Measurements from ENCODE around the gene NR2F1.

NR2F1 gene

GRCh38 chr5:93577854-93578812 lies 4.9 kb upstream of the NR2F1 start:
- no peak for DNase-seq (ENCODE audit: low spot score)

GRCh38 chr5:93578813-93579691 lies 4.0 kb upstream of the NR2F1 start:
- DNase-seq (ENCODE audit: low spot score) = no peak

GRCh38 chr5:93579692-93580062 lies 3.3 kb upstream of the NR2F1 start:
- no peak for DNase-seq (ENCODE audit: low spot score)

DNA sequence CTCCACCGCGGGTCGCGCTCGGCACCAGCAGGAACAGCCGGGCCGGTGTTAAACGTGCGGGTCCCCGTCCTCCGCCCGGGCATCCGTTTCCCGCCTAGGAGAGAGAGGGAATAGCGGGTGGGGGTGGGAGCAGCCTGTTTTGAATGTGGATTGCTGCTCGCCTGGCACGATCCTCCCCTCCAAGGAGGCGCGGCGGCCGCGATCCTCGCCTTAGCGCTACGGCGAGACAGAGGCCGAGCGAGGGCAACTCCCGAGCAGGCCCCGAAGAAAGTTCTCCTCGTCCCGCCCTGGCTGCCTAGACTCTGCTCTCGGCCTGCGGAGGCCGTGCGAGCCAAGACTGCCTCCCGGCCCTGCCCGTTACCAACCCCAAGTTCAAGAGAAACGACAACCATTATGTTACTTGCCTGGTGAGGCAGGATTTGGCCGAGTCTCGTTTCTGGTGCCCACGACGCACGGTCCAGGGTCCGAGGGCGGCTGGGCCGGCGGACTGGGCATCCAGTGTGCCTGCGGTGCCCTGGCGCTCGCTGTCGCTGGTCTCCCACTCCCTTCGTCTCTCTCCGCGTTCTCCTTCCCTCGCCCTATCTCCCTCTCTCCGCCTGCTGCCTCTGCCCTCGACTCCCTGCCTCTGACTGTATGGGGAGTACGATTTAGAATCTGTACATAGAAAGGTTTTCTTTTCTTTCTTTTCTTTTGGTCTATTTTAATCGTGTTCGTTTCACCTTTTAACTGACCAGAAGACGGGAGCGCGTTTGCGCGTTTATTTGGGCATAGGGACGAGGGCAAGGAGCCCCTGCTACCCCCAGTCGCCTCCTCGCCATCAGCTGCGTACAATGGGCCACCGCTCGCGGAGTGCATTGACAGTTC lies 2.7 kb upstream of the NR2F1 start:
- DNase-seq (ENCODE audit: low spot score) = no peak

GRCh38 chr5:93580927-93581445 lies 2.0 kb upstream of the NR2F1 start, which contains the start of gene NR2F1-AS1:
Gene NR2F1-AS1, minus strand, starts transcription at chr5:93581219.
- no peak for DNase-seq (ENCODE audit: low spot score)

- DNase-seq (ENCODE audit: low spot score) = no peak
These were observed 907 bp upstream of the NR2F1 start for GRCh38 chr5:93582167-93582462.

DNA sequence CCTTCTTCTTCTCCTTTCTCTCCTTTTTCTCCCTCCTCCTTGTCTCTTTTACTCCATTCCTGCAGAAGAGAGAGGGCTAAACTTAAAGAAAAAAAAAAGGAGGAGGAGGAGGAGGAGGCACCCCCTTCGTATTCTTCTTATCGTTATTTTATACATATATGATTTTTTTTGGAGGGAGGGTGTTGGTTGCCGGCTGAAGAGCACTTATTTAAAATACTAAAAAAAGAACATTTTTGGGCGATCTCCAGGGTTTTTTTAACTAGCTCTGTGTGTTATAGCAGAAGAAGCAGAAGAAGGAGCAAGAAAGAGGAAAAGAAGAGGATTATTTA lies 381 bp downstream of the NR2F1 start:
- DNase-seq (ENCODE audit: low spot score) = no peak

DNA sequence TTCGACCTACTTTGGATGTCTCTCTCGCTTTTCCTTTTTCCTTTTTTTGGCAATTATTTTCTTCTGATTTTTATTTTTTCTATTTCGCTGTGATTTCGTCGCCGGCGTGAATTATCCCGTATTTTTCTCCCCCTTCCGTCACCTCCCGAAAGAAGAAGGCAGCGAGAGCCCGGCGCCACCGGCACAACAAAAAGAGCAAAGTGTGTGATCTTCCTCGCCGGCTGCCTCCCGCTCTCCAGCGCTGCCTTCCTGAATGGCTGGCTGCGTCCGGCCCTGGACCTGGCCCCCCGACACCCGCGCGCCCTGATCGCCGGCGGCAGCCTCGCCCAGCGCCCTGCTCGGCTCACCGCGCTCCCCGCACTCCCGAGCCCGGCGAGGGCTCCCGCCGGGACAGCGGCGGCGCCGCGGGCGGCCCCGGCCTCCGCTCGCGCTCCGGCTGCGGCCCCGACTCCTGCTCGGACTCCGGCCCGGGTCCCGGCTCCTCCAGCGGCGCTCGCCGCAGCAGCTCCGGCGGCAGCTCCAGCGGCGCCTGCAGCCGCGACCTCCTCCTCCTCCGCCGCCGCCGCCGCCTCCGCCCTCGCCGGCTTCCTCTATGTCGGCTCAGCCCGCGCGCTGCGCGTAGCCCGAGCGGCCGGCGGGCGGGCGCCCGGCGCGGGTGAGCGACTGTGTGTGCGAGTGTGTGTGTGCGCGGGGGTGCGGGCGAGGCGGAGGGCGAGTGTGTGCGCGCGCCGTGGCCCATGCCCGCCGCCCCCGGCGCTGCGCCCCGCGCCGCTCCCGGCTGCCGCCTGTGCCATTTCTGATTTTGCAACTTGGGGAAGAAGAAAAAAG lies 960 bp downstream of the NR2F1 start:
- no peak for DNase-seq (ENCODE audit: low spot score)

DNA sequence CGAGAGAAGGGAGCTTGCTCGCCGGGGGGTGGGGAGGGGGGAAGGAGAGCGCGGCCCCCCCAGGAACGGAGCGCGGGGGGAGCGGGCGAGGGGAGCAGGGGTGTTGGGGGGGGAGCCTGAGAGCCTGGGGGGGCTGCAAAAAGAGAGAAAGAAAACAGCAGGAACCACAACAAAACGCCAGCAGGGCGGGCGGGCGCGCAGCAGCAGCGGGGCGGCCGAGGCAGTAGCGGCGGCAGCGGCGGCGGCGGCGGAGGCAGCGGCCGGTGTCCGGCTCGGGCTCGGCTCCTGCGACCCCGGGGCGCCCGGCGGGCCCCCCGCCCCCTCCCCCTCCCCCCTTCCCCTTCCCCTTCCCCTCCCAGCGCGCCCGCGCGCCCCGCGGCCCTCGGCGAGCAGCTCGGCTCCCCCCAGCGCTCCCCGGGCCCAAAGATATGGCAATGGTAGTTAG lies 1.6 kb downstream of the NR2F1 start:
- DNase-seq (ENCODE audit: low spot score) = no peak

GRCh38 chr5:93585041-93585766 lies 2.2 kb downstream of the NR2F1 start:
- DNase-seq (ENCODE audit: low spot score) = no peak

DNA sequence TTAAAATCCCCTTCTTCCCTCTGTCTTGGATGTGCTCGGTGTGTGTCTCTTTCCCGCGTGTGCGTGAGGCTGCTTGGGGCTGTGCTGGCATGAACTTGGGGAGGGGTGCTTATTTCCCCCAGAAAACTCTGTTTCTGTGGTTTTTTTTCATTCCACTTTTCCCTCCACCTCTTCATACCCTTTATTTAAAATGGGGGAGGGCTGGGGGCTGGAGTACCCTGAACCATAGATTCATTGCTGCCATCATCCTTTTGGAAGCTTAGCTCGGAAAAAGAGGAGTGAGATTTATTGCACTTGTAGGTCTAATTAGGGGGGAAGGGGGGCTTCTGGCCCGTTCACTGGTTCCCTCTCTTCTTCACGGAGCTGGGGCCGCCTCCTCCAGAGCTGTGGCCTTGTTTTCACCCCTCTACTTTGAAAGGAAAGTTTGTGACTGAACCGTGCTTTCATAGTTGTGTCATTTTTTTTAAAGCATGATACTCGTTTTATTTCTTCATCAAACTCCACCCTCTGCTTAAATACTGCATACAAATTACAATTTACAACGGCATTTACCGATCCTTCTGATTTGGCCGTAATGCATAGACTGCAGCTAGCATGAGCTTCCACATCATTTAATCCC lies 2.9 kb downstream of the NR2F1 start:
- DNase-seq (ENCODE audit: low spot score) = no peak

- DNase-seq (ENCODE audit: low spot score) = no peak
These were observed 3.9 kb downstream of the NR2F1 start for GRCh38 chr5:93586736-93587596.

DNA sequence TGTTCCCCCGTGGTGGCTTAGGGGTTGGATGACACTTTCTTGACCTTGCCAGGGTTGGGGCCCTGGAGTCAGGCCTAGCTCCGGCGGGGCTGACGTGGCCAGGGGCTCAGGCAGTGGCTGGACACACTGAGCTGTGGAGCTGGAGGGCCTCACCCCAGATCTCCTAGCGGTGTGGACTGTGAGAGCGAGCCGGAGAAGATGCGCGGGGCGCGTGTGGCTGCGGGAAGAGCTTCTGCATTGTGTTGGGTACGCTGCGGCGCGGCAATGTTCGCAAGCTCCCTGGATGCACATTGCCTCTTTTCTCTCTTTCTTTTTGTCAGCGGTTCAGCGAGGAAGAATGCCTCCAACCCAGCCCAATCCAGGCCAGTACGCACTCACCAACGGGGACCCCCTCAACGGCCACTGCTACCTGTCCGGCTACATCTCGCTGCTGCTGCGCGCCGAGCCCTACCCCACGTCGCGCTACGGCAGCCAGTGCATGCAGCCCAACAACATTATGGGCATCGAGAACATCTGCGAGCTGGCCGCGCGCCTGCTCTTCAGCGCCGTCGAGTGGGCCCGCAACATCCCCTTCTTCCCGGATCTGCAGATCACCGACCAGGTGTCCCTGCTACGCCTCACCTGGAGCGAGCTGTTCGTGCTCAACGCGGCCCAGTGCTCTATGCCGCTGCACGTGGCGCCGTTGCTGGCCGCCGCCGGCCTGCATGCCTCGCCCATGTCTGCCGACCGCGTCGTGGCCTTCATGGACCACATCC lies 4.8 kb downstream of the NR2F1 start:
- DNase-seq (ENCODE audit: low spot score) = no peak

DNA sequence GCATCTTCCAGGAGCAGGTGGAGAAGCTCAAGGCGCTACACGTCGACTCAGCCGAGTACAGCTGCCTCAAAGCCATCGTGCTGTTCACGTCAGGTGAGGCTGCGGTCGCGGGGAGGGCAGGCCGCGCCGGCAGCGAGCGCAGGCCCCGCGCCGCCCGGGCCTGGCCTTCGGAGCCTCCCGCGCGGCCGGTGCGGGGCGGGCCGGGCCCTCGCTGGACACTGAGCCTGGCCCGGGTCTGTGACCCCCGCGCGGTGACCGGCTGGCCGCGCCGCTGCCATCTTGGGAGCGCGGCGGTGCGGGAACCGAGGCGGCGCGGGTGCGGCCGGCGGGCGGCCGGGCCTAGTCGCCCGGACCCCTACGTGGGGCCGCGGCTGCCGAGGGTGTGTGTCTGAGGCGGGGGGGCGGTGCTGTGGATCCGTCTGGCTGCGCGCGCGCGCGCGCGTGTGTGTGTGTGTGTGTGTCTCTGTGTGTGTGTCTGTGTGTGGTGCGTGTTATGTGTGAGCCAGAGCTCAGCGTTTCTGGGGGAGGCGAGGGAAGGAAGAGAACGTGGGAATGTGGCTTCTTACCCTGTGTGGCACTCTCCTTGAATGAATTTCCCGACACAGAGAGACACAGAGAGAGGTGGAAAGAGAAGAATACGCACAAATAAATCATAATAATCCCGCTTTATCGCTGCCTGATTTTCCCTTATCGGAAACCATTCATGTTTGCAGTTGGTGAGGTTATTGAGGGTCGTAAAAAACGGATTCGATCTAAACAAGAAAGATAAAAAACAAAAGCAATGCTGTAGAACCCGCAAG lies 5.5 kb downstream of the NR2F1 start:
- DNase-seq (ENCODE audit: low spot score) = no peak

DNA sequence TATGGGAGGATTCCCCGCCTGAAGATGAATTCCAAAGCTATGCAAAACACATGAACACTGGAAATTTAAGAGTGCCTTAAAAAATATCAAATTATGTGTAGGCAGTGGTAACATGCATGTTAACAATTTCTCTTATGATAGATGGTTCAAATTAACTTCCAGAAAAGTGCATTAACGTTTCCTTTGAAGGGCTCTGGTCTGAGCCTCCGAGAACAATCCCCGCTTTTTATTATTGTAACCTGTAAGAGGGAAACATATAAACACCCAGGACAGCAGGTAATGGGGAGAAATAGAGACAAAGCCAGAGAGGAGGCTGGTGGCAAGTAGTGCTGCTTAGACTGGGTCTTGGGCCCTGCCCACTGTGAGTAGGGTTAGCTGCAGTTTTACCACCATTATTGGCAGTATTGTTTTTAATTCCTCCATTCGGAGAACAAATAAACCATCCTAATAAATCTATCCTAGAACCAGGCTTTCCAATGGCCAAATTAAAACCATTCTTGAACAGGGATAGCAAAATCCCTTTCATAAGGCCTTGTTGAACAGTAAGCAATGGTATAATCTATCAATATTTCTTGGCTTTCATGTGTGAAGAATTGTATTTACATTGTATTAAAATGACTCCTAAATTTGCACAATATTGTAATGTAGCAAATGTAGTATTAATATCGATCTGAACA lies 6.3 kb downstream of the NR2F1 start:
- no peak for DNase-seq (ENCODE audit: low spot score)

DNA sequence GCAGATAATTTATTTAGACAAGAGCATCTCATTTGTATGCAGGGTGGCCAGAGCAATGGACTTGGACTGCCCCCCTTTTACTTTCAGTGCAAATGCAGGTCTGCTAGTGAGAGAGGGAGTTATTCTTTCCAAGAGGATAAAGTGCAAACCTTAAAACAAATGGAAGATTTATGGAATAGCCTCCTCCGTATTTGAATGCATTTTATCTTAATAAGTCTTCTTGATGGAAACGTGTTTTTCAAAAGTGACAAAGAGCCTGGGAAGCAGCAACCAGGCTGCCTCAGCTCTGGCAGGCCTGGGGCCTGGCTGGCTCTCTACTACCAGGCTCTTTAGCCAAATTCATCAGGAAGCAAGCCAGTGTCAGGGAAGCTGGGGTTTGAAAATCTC lies 6.8 kb downstream of the NR2F1 start:
- DNase-seq (ENCODE audit: low spot score) = no peak

- no peak for DNase-seq (ENCODE audit: low spot score)
These were observed 7.5 kb downstream of the NR2F1 start for GRCh38 chr5:93590493-93590892.
